Ovary (tissue), 9 donors: ENCODE results near the gene FST. TPM values are rescaled to one million over a fixed set of nuclear protein-coding genes. Genes with fewer than 3 reads are reported as not detected.

Source experiments
- DNase-seq, 5 donors: peaks; one replicate each; pipeline ENCODE4 v3.0.0-alpha.2; 2019 to 2020
- H3K27ac ChIP-seq, 2 donors: fragments of 200-600 bp; one replicate each; pipeline versions ENCODE4 v1.5.1 to v1.8.0; 2019 to 2022
- H3K27me3 ChIP-seq: fragments of 200-600 bp; one replicate; pipeline ENCODE4 v1.8.0; 2022
- H3K36me3 ChIP-seq: fragments of 200-600 bp; sonication (generic); one replicate; pipeline ENCODE4 v1.5.1; 2019
- H3K4me1 ChIP-seq: one replicate; pipeline ENCODE4 v1.8.1; 2013; ENCODE audit warnings: mild to moderate bottlenecking, moderate library complexity; ENCODE audit not compliant: insufficient read depth
- H3K4me3 ChIP-seq: fragments of 200-600 bp; sonication (generic); one replicate; pipeline ENCODE4 v1.5.1; 2017
- H3K9me3 ChIP-seq, 2 donors: fragments of 200-600 bp in 1 of 2; sonication (generic) in 1 of 2; one replicate each; pipeline versions ENCODE4 v1.5.1 to v1.8.1; 2013 to 2019; ENCODE audit warnings: mild to moderate bottlenecking in 1 of 2, moderate library complexity in 1 of 2
- CTCF ChIP-seq, 3 donors: fragments of 450-650 bp in 2 of 3; fragments of 200-600 bp in 1 of 3; IDR thresholded peaks; one replicate each; pipeline versions ENCODE4 v1.5.1 to v1.8.0; 2016 to 2022; ENCODE audit warnings: antibody characterized with exemption in 3 of 3, mild to moderate bottlenecking in 1 of 3
- EP300 ChIP-seq: sonication (generic); formaldehyde crosslinking; IDR thresholded peaks from one replicate; pipeline ENCODE4 v1.6.1; 2017; ENCODE audit warnings: antibody characterized with exemption
- POLR2A ChIP-seq: fragments of 450-650 bp; IDR thresholded peaks from one replicate; pipeline ENCODE4 v1.6.1; 2017; ENCODE audit warnings: antibody characterized with exemption, mild to moderate bottlenecking, moderate library complexity
- WGBS, 3 donors: extraction: QIAGEN DNeasy Blood & Tissue Kit in 1 of 3; methylation state at CpG; one replicate each; pipeline versions ENCODE4 v1.1.5 to v1.1.7; 2013 to 2017; 5-methylcytosine and 5-hydroxymethylcytosine counted together
- intact Hi-C, 4 donors: fragments of 100-400 bp; cut with DNase I; formaldehyde crosslinking; loops; one replicate each; pipeline versions ENCODE4 v1.11.0 to v1.15.1; 2022 to 2023
- polyA plus RNA-seq, 2 donors: library from polyadenylated mRNA; stranded (reverse); fragments of 200-250 nt in 1 of 2; fragments of 350-450 nt in 1 of 2; fragmentation: Illumina TruSeq in 1 of 2; extraction: RNeasy Lipid Tissue Mini Kit (QIAGEN cat#74804) in 1 of 2; gene quantifications; one replicate each; pipeline ENCODE4 v1.2.3, GENCODE V29; 2013 to 2014
- total RNA-seq, 7 donors: library from RNA; depleted of rRNA in 2 of 7; stranded (reverse); fragments of >200 nt in 2 of 7; fragmentation: NEBNext Ultra II Directional in 3 of 7; extraction: Animal tissue kit (Norgen Biotek cat#: 25700) in 3 of 7; gene quantifications; one replicate each; pipeline versions ENCODE4 v1.1.0 to v1.2.4, GENCODE V29; 2016 to 2023
- donor health status: DM: no; HTN: no; CAD: no; lungs with moderate emphysema.
- donor health status: DM: no; HTN: no; CAD: no.
- donor health status: Bipolar disorder and iron deficiency.
- donor health status: DM: yes; HTN: yes; CAD: no.
- donor health status: DM: no; HTN: no; CAD: no.
- donor health status: DM: yes; HTN: yes; CAD: no.

The FST gene
- total and polyA plus RNA-seq, 9 donors, result 1.0 to 9.8 (median 3.5) TPM

- Histone ChIP-seq H3K9me3 (no peaks in the 10 kb centered on the region), H3K36me3 (no peaks in the 10 kb centered on the region), H3K4me3 (no peak overlapping the region), H3K4me1 (no peaks in the 10 kb centered on the region), H3K27me3 (no peaks in the 10 kb centered on the region), H3K27ac (no peak overlapping the region)
- no peak for TF ChIP-seq EP300
- no peak for TF ChIP-seq CTCF (IDR thresholded peaks at IDR 0.05)
- TF ChIP-seq POLR2A, result no peak
- no peak for DNase-seq
- 84 to 92% (median 90%) methylated on average over 2 of the region's 2 CpGs for WGBS, 3 donors
- intact Hi-C loops, result no loop called here
Measured at GRCh38 chr5:53436480-53437191, 43.8 kb upstream of the FST start.

- H3K27me3 ChIP-seq, result no peaks in the 10 kb centered on the region
- no peaks in the 10 kb centered on the region for H3K9me3 ChIP-seq
- no peak overlapping the region for H3K4me3 ChIP-seq
- DNase-seq, result no peak
- no peak for TF ChIP-seq POLR2A
- no peak for TF ChIP-seq CTCF (IDR thresholded peaks at IDR 0.05)
- no peak for TF ChIP-seq EP300
- H3K4me1 ChIP-seq, result no peaks in the 10 kb centered on the region
- WGBS, 3 donors, result 75 to 86% (median 79%) methylated on average over 13 of the region's 13 CpGs
- H3K27ac ChIP-seq, result no peak overlapping the region
- H3K36me3 ChIP-seq, result no peaks in the 10 kb centered on the region
- intact Hi-C loops, result no loop called here
Measured at GRCh38 chr5:53438079-53438478, 42.4 kb upstream of the FST start.

- Histone ChIP-seq H3K27me3 (no peaks in the 10 kb centered on the region), H3K9me3 (no peaks in the 10 kb centered on the region), H3K36me3 (no peaks in the 10 kb centered on the region), H3K4me1 (no peaks in the 10 kb centered on the region), H3K4me3 (no peak overlapping the region), H3K27ac (no peak overlapping the region)
- TF ChIP-seq EP300, result no peak
- no peak for TF ChIP-seq POLR2A
- no peak for TF ChIP-seq CTCF (IDR thresholded peaks at IDR 0.05)
- 39 to 42% (median 40%) methylated on average over 6 of the region's 6 CpGs for WGBS, 3 donors
- DNase-seq, result no peak
- intact Hi-C loops, result no loop called here
Measured at GRCh38 chr5:53438486-53439472, 41.6 kb upstream of the FST start.

- 81 to 96% (median 86%) methylated on average over 1 of the region's 1 CpG for WGBS, 3 donors
- H3K27me3 ChIP-seq, result no peaks in the 10 kb centered on the region
- H3K27ac ChIP-seq, result no peak overlapping the region
Measured at GRCh38 chr5:53442961-53443360, 37.5 kb upstream of the FST start.

More at GRCh38 chr5:53442961-53443360, 37.5 kb upstream of the FST start:
- no peak for DNase-seq
- TF ChIP-seq CTCF (IDR thresholded peaks at IDR 0.05), result no peak
- TF ChIP-seq POLR2A, result no peak
- no peak for TF ChIP-seq EP300
- no peaks in the 10 kb centered on the region for H3K4me1 ChIP-seq
- no peaks in the 10 kb centered on the region for H3K9me3 ChIP-seq
- no peaks in the 10 kb centered on the region for H3K36me3 ChIP-seq
- H3K4me3 ChIP-seq, result no peak overlapping the region
- intact Hi-C loops, result no loop called here
